ENCODE measurements around the gene CIB4. TPM values are rescaled to one million over a fixed set of nuclear protein-coding genes. Genes with fewer than 3 reads are reported as not detected.

The CIB4 gene
- total and polyA plus RNA-seq, 2 of the 4 experiments (the other 2 are of a cell fraction) = not detected

DNA sequence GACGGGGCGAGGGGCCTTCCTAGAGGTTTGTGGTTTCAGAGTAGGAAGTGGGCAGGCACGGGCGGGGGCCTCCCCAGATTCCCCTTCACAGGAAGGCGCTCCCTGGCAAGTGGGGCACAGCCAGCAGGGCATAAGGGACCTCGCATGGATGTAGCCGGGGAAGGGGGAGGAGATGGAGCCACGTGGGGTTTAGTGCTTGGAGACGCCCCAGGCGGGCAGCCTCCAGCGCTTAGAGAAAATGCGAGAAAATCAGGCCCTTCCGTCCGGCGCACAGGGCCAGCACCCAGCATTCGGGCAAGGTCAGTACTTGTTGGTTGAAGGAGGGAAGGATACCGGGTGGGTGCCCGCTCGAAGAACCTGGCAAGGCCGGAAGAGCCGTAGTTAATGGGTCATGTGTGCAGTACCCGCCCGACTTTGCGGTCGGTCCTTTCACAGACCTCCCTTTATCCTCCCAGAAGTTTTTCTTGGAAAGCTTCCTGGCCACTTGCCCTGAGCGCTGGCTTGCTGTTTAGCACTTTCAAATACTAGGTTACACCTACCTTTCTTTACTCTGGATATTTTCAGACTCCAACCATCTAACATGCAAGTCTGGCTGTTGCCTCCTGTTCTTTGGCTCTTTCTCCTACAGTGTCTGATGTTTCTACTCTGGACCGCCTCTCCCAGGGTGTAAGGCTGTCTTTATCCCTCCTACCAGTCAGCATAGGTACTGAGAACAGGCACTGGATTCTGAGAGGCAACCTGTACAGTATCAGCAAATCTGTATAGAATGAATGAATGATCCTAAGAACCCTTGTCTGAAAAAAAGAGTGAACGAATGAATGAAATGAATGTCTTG, 78.1 kb downstream of the CIB4 start:
- TF ChIP-seq RCOR1 (IDR thresholded peaks at IDR 0.05; ENCODE audit: insufficient replicate concordance, low read length) = no peak
- TF ChIP-seq, protein P1, sequence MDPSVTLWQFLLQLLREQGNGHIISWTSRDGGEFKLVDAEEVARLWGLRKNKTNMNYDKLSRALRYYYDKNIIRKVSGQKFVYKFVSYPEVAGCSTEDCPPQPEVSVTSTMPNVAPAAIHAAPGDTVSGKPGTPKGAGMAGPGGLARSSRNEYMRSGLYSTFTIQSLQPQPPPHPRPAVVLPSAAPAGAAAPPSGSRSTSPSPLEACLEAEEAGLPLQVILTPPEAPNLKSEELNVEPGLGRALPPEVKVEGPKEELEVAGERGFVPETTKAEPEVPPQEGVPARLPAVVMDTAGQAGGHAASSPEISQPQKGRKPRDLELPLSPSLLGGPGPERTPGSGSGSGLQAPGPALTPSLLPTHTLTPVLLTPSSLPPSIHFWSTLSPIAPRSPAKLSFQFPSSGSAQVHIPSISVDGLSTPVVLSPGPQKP (IDR thresholded peaks at IDR 0.05; ENCODE audit: borderline replicate concordance, low read depth, low read length) = no peak
- no peak for TF ChIP-seq POLR2A (IDR thresholded peaks at IDR 0.05; ENCODE audit: low read depth, low read length)
- TF ChIP-seq SMC3 (IDR thresholded peaks at IDR 0.05; ENCODE audit: low read depth, low read length) = no peak
- TF ChIP-seq, protein P2, sequence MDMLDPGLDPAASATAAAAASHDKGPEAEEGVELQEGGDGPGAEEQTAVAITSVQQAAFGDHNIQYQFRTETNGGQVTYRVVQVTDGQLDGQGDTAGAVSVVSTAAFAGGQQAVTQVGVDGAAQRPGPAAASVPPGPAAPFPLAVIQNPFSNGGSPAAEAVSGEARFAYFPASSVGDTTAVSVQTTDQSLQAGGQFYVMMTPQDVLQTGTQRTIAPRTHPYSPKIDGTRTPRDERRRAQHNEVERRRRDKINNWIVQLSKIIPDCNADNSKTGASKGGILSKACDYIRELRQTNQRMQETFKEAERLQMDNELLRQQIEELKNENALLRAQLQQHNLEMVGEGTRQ (IDR thresholded peaks at IDR 0.05; ENCODE audit: low read depth, low read length) = no peak
- no peak for TF ChIP-seq NFE2L2 (IDR thresholded peaks at IDR 0.05; ENCODE audit: low read depth, low read length)
- no peak for TF ChIP-seq MAZ (IDR thresholded peaks at IDR 0.05; ENCODE audit: borderline replicate concordance, low read depth, low read length)
- no peak for TF ChIP-seq CHD1 (IDR thresholded peaks at IDR 0.05; ENCODE audit: low read depth, low read length)
- no peak for TF ChIP-seq RFX5 (IDR thresholded peaks at IDR 0.05; ENCODE audit: low read depth, low read length)
- Histone ChIP-seq H3K4ac (ENCODE audit: low read depth, low read length) (no peak overlapping the region), H3K23ac (ENCODE audit: low read depth, low read length) (no peak overlapping the region), H2BK15ac (ENCODE audit: low read depth, low read length) (no peak overlapping the region), H3K14ac (replicated peaks; ENCODE audit: low read depth, low read length) (no peak overlapping the region), H4K91ac (ENCODE audit: insufficient read depth, low read depth, low read length) (no peak overlapping the region), H3K9me1 (ENCODE audit: insufficient read depth, low read length) (no peaks in the 10 kb centered on the region), H3K79me1 (ENCODE audit: low read depth in 1 of 2, low read length in 2 of 2) (no peaks in the 10 kb centered on the region), H3K9ac (ENCODE audit: low read depth, low read length) (no peak overlapping the region), H3K4me2 (ENCODE audit: low read depth, low read length) (no peak overlapping the region; the same call in 1 of the 2 replicates), H2AK9ac (replicated peaks; ENCODE audit: low read depth, low read length, poor library complexity) (no peak overlapping the region), H3K4me3 (ENCODE audit: insufficient read depth, low read depth, low read length) (no peak overlapping the region), H3K56ac (ENCODE audit: extremely low read depth, insufficient read depth, low read length) (no peak overlapping the region), H3K36me3 (ENCODE audit: control insufficient read depth, insufficient read depth, low read length) (no peaks in the 10 kb centered on the region), H2BK5ac (ENCODE audit: low read depth, low read length, poor library complexity, severe bottlenecking) (no peak overlapping the region), H4K20me1 (ENCODE audit: insufficient read depth, low read length) (no peaks in the 10 kb centered on the region), H3K4me1 (ENCODE audit: control insufficient read depth, insufficient read depth, low read length) (no peaks in the 10 kb centered on the region; the same call in 1 of the 2 replicates), H2BK120ac (ENCODE audit: low read depth, low read length) (no peak overlapping the region), H4K5ac (ENCODE audit: low read depth, low read length) (no peak overlapping the region), H2AFZ (replicated peaks; ENCODE audit: low read length, poor library complexity) (peak overlapping the region; percentile 19), H3K27me3 (ENCODE audit: control insufficient read depth, insufficient read depth, low read length) (peaks cover 82% of the 10 kb centered on the region), H3K18ac (ENCODE audit: low read depth, low read length) (no peak overlapping the region), H4K8ac (ENCODE audit: low read depth in 2 of 2, low read length in 2 of 2) (no peak overlapping the region), H2AK5ac (ENCODE audit: low read depth, low read length) (no peak overlapping the region), H3K27ac (ENCODE audit: insufficient read depth, low read length) (no peak overlapping the region), H3K9me3 (ENCODE audit: control insufficient read depth, insufficient read depth, low read length) (no peaks in the 10 kb centered on the region), H2BK20ac (ENCODE audit: low read depth, low read length) (no peak overlapping the region)
- ChIA-PET POLR2A (ENCODE audit: unreplicated experiment) (no interaction called here), CTCF (no interaction called here)
- ATAC-seq (ENCODE audit: low read depth) (no peak), DNase-seq (no peak)
- intact Hi-C loops (cut with micrococcal nuclease) (no loop called here), dilution Hi-C loops (cut with HindIII; ENCODE audit: low sequenced_read_pairs, unreplicated experiment) (no loop called here), in situ Hi-C loops (cut with MboI; ENCODE audit: low sequenced_read_pairs) (no loop called here)
- WGBS, 2 experiments (ENCODE audit: extremely low coverage in 2 of 2, insufficient read length in 1 of 2) = 45% methylated on average over 12 of the region's 28 CpGs; no CpG with 5 or more reads in 1 of the 2 experiments
- BruUV-seq (replicated peaks) = no TSS peak

Measured in IMR-90 (cell line).